ENCODE results near the gene GRIN2D. TPM values are rescaled to one million over a fixed set of nuclear protein-coding genes. Genes with fewer than 3 reads are reported as not detected.

The GRIN2D gene
- 0.26 and 0.33 TPM in 2 replicates for total RNA-seq

GRCh38 chr19:48393559-48394330, at the start of gene GRIN2D:
TSS of gene GRIN2D (plus strand) at chr19:48393668. CDS start at chr19:48398393, 4,725 bp downstream.

GRCh38 chr19:48363810-48364597, 29.5 kb upstream of the GRIN2D start, which contains the start of the genes SYNGR4 and TMEM143:
TSS of gene SYNGR4 (plus strand) at chr19:48364367. CDS start at chr19:48365843, 1,476 bp downstream.
TSS of gene TMEM143 (minus strand) at chr19:48363940. CDS start at chr19:48363920, 20 bp downstream.

GRCh38 chr19:48391100-48392005, 2.1 kb upstream of the GRIN2D start, which contains the start of gene KDELR1:
TSS of gene KDELR1 (minus strand) at chr19:48391551. CDS start at chr19:48391358, 193 bp downstream.

Other genes starting within 250 kb of the GRIN2D start
- gene LIG1, start 223.3 kb upstream of the GRIN2D start, total RNA-seq, result 17.9 and 18.7 TPM in 2 replicates
- 2.3 and 2.9 TPM in 2 replicates for gene ZSWIM9, start 223.0 kb upstream of the GRIN2D start, total RNA-seq
- gene CARD8, start 137.8 kb upstream of the GRIN2D start, total RNA-seq, result 62.0 and 103 TPM in 2 replicates
- 0.26 and 0.76 TPM in 2 replicates for gene ZNF114, start 123.6 kb upstream of the GRIN2D start, total RNA-seq
- gene EMP3, start 68.1 kb upstream of the GRIN2D start, total RNA-seq, result 0.60 and 6.3 TPM in 2 replicates
- gene TMEM143, start 29.7 kb upstream of the GRIN2D start, total RNA-seq, result 1.7 and 2.7 TPM in 2 replicates
- not detected in 2 replicates for gene SYNGR4, start 29.3 kb upstream of the GRIN2D start, total RNA-seq
- 34.7 and 35.4 TPM in 2 replicates for gene KDELR1, start 2.1 kb upstream of the GRIN2D start, total RNA-seq
- gene GRWD1, start 52.3 kb downstream of the GRIN2D start, total RNA-seq, result 14.7 and 24.4 TPM in 2 replicates
- gene KCNJ14, start 61.9 kb downstream of the GRIN2D start, total RNA-seq, result 0.11 and 0.26 TPM in 2 replicates
- gene CYTH2, start 75.7 kb downstream of the GRIN2D start, total RNA-seq, result 54.6 and 64.6 TPM in 2 replicates
- gene LMTK3, start 118.2 kb downstream of the GRIN2D start, total RNA-seq, result under 0.01 TPM in 1 of 2 replicates, not detected in the other
- gene SULT2B1, start 158.5 kb downstream of the GRIN2D start, total RNA-seq, result 0.11 TPM in 1 of 2 replicates, not detected in the other
- not detected in 2 replicates for gene SPACA4, start 213.1 kb downstream of the GRIN2D start, total RNA-seq
- 0.22 and 0.60 TPM in 2 replicates for gene FAM83E, start 221.4 kb downstream of the GRIN2D start, total RNA-seq
- 2,542 and 4,069 TPM in 2 replicates for gene RPL18, start 225.5 kb downstream of the GRIN2D start, total RNA-seq
- gene SPHK2, start 225.8 kb downstream of the GRIN2D start, total RNA-seq, result 4.0 and 4.9 TPM in 2 replicates
- 1.9 and 2.1 TPM in 2 replicates for gene DBP, start 243.7 kb downstream of the GRIN2D start, total RNA-seq

All from dermis lymphatic vessel endothelial cell (primary cell).